ENCODE measurements around the gene RNF213.

The RNF213 gene

DNA sequence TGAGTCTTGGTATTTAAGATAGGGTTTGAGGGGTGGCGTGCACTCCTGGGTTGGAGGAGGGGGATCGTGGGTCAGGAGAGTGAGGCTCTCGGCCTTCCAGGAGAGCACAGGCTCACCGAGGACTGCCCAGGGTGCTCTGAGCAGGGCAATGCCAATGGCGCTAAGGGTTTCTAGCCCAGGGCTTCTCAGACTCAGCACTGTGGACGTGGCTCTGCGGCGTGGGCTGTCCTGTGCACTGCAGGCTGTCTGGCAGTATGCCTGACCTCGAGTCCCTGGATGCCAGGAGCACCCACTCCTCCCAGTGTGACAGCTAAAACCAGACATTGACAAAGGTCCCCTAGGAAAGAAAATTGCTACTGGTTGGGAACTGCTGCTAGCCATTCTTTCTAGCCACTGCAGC lies 117.1 kb downstream of the RNF213 start:
- Histone ChIP-seq H3K9ac (ENCODE audit: low read length) (no peak overlapping the region), H3K9me3 (ENCODE audit: low read length) (no peaks in the 10 kb centered on the region), H3K4me1 (ENCODE audit: insufficient read depth, low read length, severe bottlenecking) (no peaks in the 10 kb centered on the region), H3K27ac (ENCODE audit: low read depth, low read length, poor library complexity, severe bottlenecking) (no peak overlapping the region), H3K4me3 (ENCODE audit: low read depth, low read length, poor library complexity, severe bottlenecking) (no peak overlapping the region), H3K9me2 (ENCODE audit: low read depth, low read length) (no peaks in the 10 kb centered on the region), H3K4me2 (ENCODE audit: low read length) (no peak overlapping the region), H3K36me3 (ENCODE audit: insufficient read depth, low read length) (peaks cover 21% of the 10 kb centered on the region), H4K20me1 (ENCODE audit: insufficient read depth, low read length) (no peaks in the 10 kb centered on the region), H3F3A (ENCODE audit: insufficient read depth, low read length) (no peaks in the 10 kb centered on the region), H3K79me2 (ENCODE audit: insufficient read depth, low read length) (no peaks in the 10 kb centered on the region), H3K27me3 (ENCODE audit: insufficient read depth, low read length) (no peaks in the 10 kb centered on the region), H2AFZ (ENCODE audit: low read length) (no peak overlapping the region)
- TF ChIP-seq EZH2 (IDR thresholded peaks at IDR 0.05; ENCODE audit: borderline replicate concordance, low read length), result no peak
- TF ChIP-seq, protein P1, sequence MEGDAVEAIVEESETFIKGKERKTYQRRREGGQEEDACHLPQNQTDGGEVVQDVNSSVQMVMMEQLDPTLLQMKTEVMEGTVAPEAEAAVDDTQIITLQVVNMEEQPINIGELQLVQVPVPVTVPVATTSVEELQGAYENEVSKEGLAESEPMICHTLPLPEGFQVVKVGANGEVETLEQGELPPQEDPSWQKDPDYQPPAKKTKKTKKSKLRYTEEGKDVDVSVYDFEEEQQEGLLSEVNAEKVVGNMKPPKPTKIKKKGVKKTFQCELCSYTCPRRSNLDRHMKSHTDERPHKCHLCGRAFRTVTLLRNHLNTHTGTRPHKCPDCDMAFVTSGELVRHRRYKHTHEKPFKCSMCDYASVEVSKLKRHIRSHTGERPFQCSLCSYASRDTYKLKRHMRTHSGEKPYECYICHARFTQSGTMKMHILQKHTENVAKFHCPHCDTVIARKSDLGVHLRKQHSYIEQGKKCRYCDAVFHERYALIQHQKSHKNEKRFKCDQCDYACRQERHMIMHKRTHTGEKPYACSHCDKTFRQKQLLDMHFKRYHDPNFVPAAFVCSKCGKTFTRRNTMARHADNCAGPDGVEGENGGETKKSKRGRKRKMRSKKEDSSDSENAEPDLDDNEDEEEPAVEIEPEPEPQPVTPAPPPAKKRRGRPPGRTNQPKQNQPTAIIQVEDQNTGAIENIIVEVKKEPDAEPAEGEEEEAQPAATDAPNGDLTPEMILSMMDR (IDR thresholded peaks at IDR 0.05; ENCODE audit: low read length), result no peak

DNA sequence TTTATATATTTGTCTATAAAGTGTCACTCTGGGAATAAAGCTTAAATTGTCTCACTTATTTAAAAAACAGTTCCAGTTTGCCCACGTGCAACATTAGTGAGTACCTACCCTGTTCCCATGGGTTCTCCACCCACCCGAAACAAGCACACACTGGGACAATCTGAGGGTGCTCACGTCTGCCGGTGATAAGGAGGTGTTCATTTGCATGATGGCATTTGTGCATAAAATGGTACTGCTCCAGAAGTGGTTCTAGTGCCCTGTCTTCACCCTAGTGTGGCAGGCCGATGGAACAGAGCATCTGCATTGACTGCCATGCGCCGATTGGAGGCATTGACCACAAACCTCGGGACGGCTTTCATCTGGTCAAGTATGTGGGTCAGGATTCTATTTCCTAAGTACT lies 118.7 kb downstream of the RNF213 start:
- no peaks in the 10 kb centered on the region for H3K9me2 ChIP-seq (ENCODE audit: low read depth, low read length)
- H3K36me3 ChIP-seq (ENCODE audit: insufficient read depth, low read length), result peaks cover 16% of the 10 kb centered on the region
- no peaks in the 10 kb centered on the region for H3K27me3 ChIP-seq (ENCODE audit: insufficient read depth, low read length)
- no peaks in the 10 kb centered on the region for H4K20me1 ChIP-seq (ENCODE audit: insufficient read depth, low read length)
- no peaks in the 10 kb centered on the region for H3K4me1 ChIP-seq (ENCODE audit: insufficient read depth, low read length, severe bottlenecking)
- no peak overlapping the region for H3K27ac ChIP-seq (ENCODE audit: low read depth, low read length, poor library complexity, severe bottlenecking)
- no peaks in the 10 kb centered on the region for H3F3A ChIP-seq (ENCODE audit: insufficient read depth, low read length)
- H3K9me3 ChIP-seq (ENCODE audit: low read length), result no peaks in the 10 kb centered on the region
- H3K9ac ChIP-seq (ENCODE audit: low read length), result no peak overlapping the region
- H3K4me3 ChIP-seq (ENCODE audit: low read depth, low read length, poor library complexity, severe bottlenecking), result no peak overlapping the region
- no peak overlapping the region for H2AFZ ChIP-seq (ENCODE audit: low read length)
- TF ChIP-seq EZH2 (IDR thresholded peaks at IDR 0.05; ENCODE audit: borderline replicate concordance, low read length), result no peak
- TF ChIP-seq, protein P1 (IDR thresholded peaks at IDR 0.05; ENCODE audit: low read length), result no peak
- no peak overlapping the region for H3K4me2 ChIP-seq (ENCODE audit: low read length)
- H3K79me2 ChIP-seq (ENCODE audit: insufficient read depth, low read length), result no peaks in the 10 kb centered on the region

DNA sequence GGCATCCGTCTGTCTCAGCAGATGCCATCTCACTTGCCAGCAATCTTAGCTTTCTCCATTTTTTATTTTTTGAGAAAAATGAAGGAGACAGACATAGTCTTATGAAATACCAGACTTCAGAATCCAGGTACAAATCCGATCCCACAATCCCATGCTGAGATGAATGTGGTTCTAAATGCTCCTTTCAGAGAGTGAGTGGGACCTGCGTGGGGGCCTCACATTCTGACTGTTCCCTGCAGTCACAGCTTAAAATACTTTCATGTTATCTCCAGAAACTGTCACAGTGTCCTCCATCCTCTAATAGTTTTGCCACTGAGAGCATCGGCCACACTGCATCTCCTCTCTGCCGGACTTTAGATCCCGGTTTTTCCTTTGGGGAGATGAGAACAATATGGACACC lies 119.4 kb downstream of the RNF213 start:
- no peak overlapping the region for H3K4me3 ChIP-seq (ENCODE audit: low read depth, low read length, poor library complexity, severe bottlenecking)
- H3K4me1 ChIP-seq (ENCODE audit: insufficient read depth, low read length, severe bottlenecking), result no peaks in the 10 kb centered on the region
- H3K79me2 ChIP-seq (ENCODE audit: insufficient read depth, low read length), result no peaks in the 10 kb centered on the region
- no peaks in the 10 kb centered on the region for H3F3A ChIP-seq (ENCODE audit: insufficient read depth, low read length)
- H3K9me2 ChIP-seq (ENCODE audit: low read depth, low read length), result no peaks in the 10 kb centered on the region
- H2AFZ ChIP-seq (ENCODE audit: low read length), result no peak overlapping the region
- no peak overlapping the region for H3K9ac ChIP-seq (ENCODE audit: low read length)
- TF ChIP-seq, protein P1 (IDR thresholded peaks at IDR 0.05; ENCODE audit: low read length), result no peak
- TF ChIP-seq EZH2 (IDR thresholded peaks at IDR 0.05; ENCODE audit: borderline replicate concordance, low read length), result no peak
- H4K20me1 ChIP-seq (ENCODE audit: insufficient read depth, low read length), result no peaks in the 10 kb centered on the region
- no peaks in the 10 kb centered on the region for H3K27me3 ChIP-seq (ENCODE audit: insufficient read depth, low read length)
- H3K27ac ChIP-seq (ENCODE audit: low read depth, low read length, poor library complexity, severe bottlenecking), result no peak overlapping the region
- H3K4me2 ChIP-seq (ENCODE audit: low read length), result no peak overlapping the region
- no peaks in the 10 kb centered on the region for H3K9me3 ChIP-seq (ENCODE audit: low read length)
- H3K36me3 ChIP-seq (ENCODE audit: insufficient read depth, low read length), result peaks cover 14% of the 10 kb centered on the region; the same call in 1 of the 2 replicates
